Esophagus (tissue), 2 donors: ENCODE results near the gene FBXO31. TPM values are rescaled to one million over a fixed set of nuclear protein-coding genes. Genes with fewer than 3 reads are reported as not detected.

Source experiments
- H3K27ac ChIP-seq, 2 donors: one replicate each; pipeline ENCODE4 v1.5.1; 2013; ENCODE audit warnings: low read depth in 2 of 2, mild to moderate bottlenecking in 2 of 2, inconsistent platforms in 1 of 2, low read length in 1 of 2, moderate library complexity in 1 of 2
- H3K27me3 ChIP-seq, 2 donors: one replicate each; pipeline ENCODE4 v1.6.1; 2013; ENCODE audit warnings: low read length in 2 of 2, control low read depth in 1 of 2, mild to moderate bottlenecking in 1 of 2; ENCODE audit not compliant: insufficient read depth in 2 of 2, control insufficient read depth in 1 of 2
- H3K36me3 ChIP-seq, 2 donors: one replicate each; pipeline ENCODE4 v1.6.1; 2013; ENCODE audit warnings: low read length in 1 of 2; ENCODE audit not compliant: control insufficient read depth in 2 of 2, insufficient read depth in 2 of 2
- H3K4me1 ChIP-seq, 2 donors: one replicate each; pipeline ENCODE4 v1.6.1; 2013; ENCODE audit warnings: low read length in 1 of 2; ENCODE audit not compliant: control insufficient read depth in 2 of 2, insufficient read depth in 2 of 2
- H3K4me3 ChIP-seq, 2 donors: one replicate each; pipeline ENCODE4 v1.5.1; 2013; ENCODE audit warnings: low read length in 2 of 2, mild to moderate bottlenecking in 2 of 2, low read depth in 1 of 2, moderate library complexity in 1 of 2
- H3K9me3 ChIP-seq, 2 donors: one replicate each; pipeline ENCODE4 v1.6.1; 2013; ENCODE audit warnings: mild to moderate bottlenecking in 2 of 2, low read depth in 1 of 2, low read length in 1 of 2, moderate library complexity in 1 of 2; ENCODE audit not compliant: control insufficient read depth in 2 of 2, insufficient read depth in 1 of 2
- WGBS, 2 donors: extraction: QIAGEN DNeasy Blood & Tissue Kit; methylation state at CpG; one replicate each; pipeline ENCODE4 v1.1.7; 2013; 5-methylcytosine and 5-hydroxymethylcytosine counted together
- polyA plus RNA-seq, 2 donors: library from polyadenylated mRNA; stranded (reverse); fragments of 200-250 nt; gene quantifications; one replicate each; pipeline ENCODE4 v1.2.3, GENCODE V29; 2013
- donor health status: healthy with polysubstance abuse.
- donor health status: Bipolar disorder and iron deficiency.

The FBXO31 gene
- polyA plus RNA-seq, 2 donors = 10.4 to 12.5 TPM

GRCh38 chr16:87347932-87348615 is 35.5 kb downstream of the FBXO31 start:
- 94% methylated on average over 13 of the region's 13 CpGs for WGBS, 2 donors
- H3K9me3 ChIP-seq = no peaks in the 10 kb centered on the region
- peaks cover under 1 to 26% of the 10 kb centered on the region in 2 donors for H3K36me3 ChIP-seq
- no peak overlapping the region for H3K27ac ChIP-seq
- no peak overlapping the region for H3K4me3 ChIP-seq
- H3K27me3 ChIP-seq = no peaks in the 10 kb centered on the region
- H3K4me1 ChIP-seq = peaks cover 0 to 6% of the 10 kb centered on the region in 2 donors

- Histone ChIP-seq H3K4me1 (peaks cover 0 to 6% of the 10 kb centered on the region in 2 donors), H3K4me3 (no peak overlapping the region), H3K36me3 (peaks cover 6 to 35% of the 10 kb centered on the region in 2 donors), H3K27me3 (no peaks in the 10 kb centered on the region), H3K27ac (no peak overlapping the region), H3K9me3 (no peaks in the 10 kb centered on the region)
- WGBS, 2 donors = 94% methylated on average over 21 of the region's 21 CpGs
These were observed 37.0 kb downstream of the FBXO31 start for GRCh38 chr16:87346517-87347060.

GRCh38 chr16:87345726-87346424 is 37.7 kb downstream of the FBXO31 start:
- peaks cover 0 to 6% of the 10 kb centered on the region in 2 donors for H3K4me1 ChIP-seq
- 92 to 93% methylated on average over 27 to 28 of the region's 28 CpGs for WGBS, 2 donors
- no peaks in the 10 kb centered on the region for H3K9me3 ChIP-seq
- peaks cover 6 to 35% of the 10 kb centered on the region in 2 donors for H3K36me3 ChIP-seq
- H3K4me3 ChIP-seq = no peak overlapping the region
- no peaks in the 10 kb centered on the region for H3K27me3 ChIP-seq
- peak overlapping the region in 1 of 2 donors; percentile 29 for H3K27ac ChIP-seq

GRCh38 chr16:87344931-87345631 is 38.5 kb downstream of the FBXO31 start:
- H3K27ac ChIP-seq = peak overlapping the region; percentile 34 to 48
- no peaks in the 10 kb centered on the region for H3K27me3 ChIP-seq
- 56 to 62% methylated on average over 16 to 17 of the region's 17 CpGs for WGBS, 2 donors
- H3K36me3 ChIP-seq = peaks cover 6 to 35% of the 10 kb centered on the region in 2 donors
- no peaks in the 10 kb centered on the region for H3K9me3 ChIP-seq
- peaks cover 0 to 3% of the 10 kb centered on the region in 2 donors for H3K4me1 ChIP-seq
- H3K4me3 ChIP-seq = no peak overlapping the region

GRCh38 chr16:87344165-87344930 is 39.2 kb downstream of the FBXO31 start:
- H3K36me3 ChIP-seq = peaks cover 6 to 37% of the 10 kb centered on the region in 2 donors
- WGBS, 2 donors = 79 to 86% methylated on average over 34 of the region's 34 CpGs
- H3K27me3 ChIP-seq = no peaks in the 10 kb centered on the region
- H3K4me1 ChIP-seq = peaks cover 0 to 3% of the 10 kb centered on the region in 2 donors
- H3K9me3 ChIP-seq = no peaks in the 10 kb centered on the region
- no peak overlapping the region for H3K4me3 ChIP-seq
- peak overlapping the region; percentile 34 to 48 for H3K27ac ChIP-seq

GRCh38 chr16:87343753-87344050 is 39.9 kb downstream of the FBXO31 start:
- 85 to 86% methylated on average over 11 of the region's 11 CpGs for WGBS, 2 donors
- H3K9me3 ChIP-seq = no peaks in the 10 kb centered on the region
- H3K4me1 ChIP-seq = peaks cover 0 to 3% of the 10 kb centered on the region in 2 donors
- no peak overlapping the region for H3K27ac ChIP-seq
- no peak overlapping the region for H3K4me3 ChIP-seq
- no peaks in the 10 kb centered on the region for H3K27me3 ChIP-seq
- peaks cover 9 to 41% of the 10 kb centered on the region in 2 donors for H3K36me3 ChIP-seq

- H3K36me3 ChIP-seq = peaks cover 9 to 41% of the 10 kb centered on the region in 2 donors
- H3K4me3 ChIP-seq = no peak overlapping the region
- no peak overlapping the region for H3K27ac ChIP-seq
- H3K4me1 ChIP-seq = peaks cover 0 to 3% of the 10 kb centered on the region in 2 donors
- H3K9me3 ChIP-seq = no peaks in the 10 kb centered on the region
- WGBS, 2 donors = 82 to 83% methylated on average over 26 of the region's 26 CpGs
- no peaks in the 10 kb centered on the region for H3K27me3 ChIP-seq
These were observed 40.4 kb downstream of the FBXO31 start for GRCh38 chr16:87342978-87343752.

GRCh38 chr16:87342504-87342903 is 41.1 kb downstream of the FBXO31 start:
- no peaks in the 10 kb centered on the region for H3K9me3 ChIP-seq
- peaks cover 9 to 41% of the 10 kb centered on the region in 2 donors for H3K36me3 ChIP-seq
- H3K27me3 ChIP-seq = no peaks in the 10 kb centered on the region
- H3K4me3 ChIP-seq = no peak overlapping the region
- no peak overlapping the region for H3K27ac ChIP-seq
- peaks cover 0 to 3% of the 10 kb centered on the region in 2 donors for H3K4me1 ChIP-seq
- 94 to 96% methylated on average over 20 of the region's 20 CpGs for WGBS, 2 donors
